Dedifferentiated amniotic fluid mesenchymal stem cell (primary cell): ENCODE results near the gene IL1R1.

ENCODE experiments used
- DNase-seq: peaks from one replicate; pipeline ENCODE4 v3.0.0-alpha.2; 2016; ENCODE audit errors: extremely low spot score

The IL1R1 gene

GRCh38 chr2:102139851-102140250, 2.7 kb upstream of the IL1R1 start:
- no peak for DNase-seq

- no peak for DNase-seq
Observed at GRCh38 chr2:102140377-102140776, 2.2 kb upstream of the IL1R1 start.

- peak; percentile 48 for DNase-seq
Observed at GRCh38 chr2:102141011-102141943, 1.3 kb upstream of the IL1R1 start.

- DNase-seq = no peak
Observed at GRCh38 chr2:102142829-102143449, 393 bp downstream of the IL1R1 start.

- no peak for DNase-seq
Observed at GRCh38 chr2:102143450-102143985, 972 bp downstream of the IL1R1 start.

GRCh38 chr2:102144128-102144527, 1.6 kb downstream of the IL1R1 start:
- no peak for DNase-seq

GRCh38 chr2:102145107-102145506, 2.6 kb downstream of the IL1R1 start:
- DNase-seq = no peak

- no peak for DNase-seq
Observed at GRCh38 chr2:102145934-102146333, 3.4 kb downstream of the IL1R1 start.

GRCh38 chr2:102147935-102148334, 5.4 kb downstream of the IL1R1 start:
- no peak for DNase-seq

- DNase-seq = no peak
Observed at GRCh38 chr2:102149243-102149642, 6.7 kb downstream of the IL1R1 start.

GRCh38 chr2:102149644-102150455, 7.3 kb downstream of the IL1R1 start:
- DNase-seq = no peak

- no peak for DNase-seq
Observed at GRCh38 chr2:102154364-102154763, 11.8 kb downstream of the IL1R1 start.

- no peak for DNase-seq
Observed at GRCh38 chr2:102154946-102155702, 12.6 kb downstream of the IL1R1 start.

GRCh38 chr2:102155703-102156515, 13.4 kb downstream of the IL1R1 start:
- no peak for DNase-seq

- no peak for DNase-seq
Observed at GRCh38 chr2:102158011-102158755, 15.6 kb downstream of the IL1R1 start.

GRCh38 chr2:102159295-102159694, 16.7 kb downstream of the IL1R1 start:
- no peak for DNase-seq

- peak; percentile 64 for DNase-seq
Observed at GRCh38 chr2:102166189-102166845, 23.8 kb downstream of the IL1R1 start.

GRCh38 chr2:102168026-102168771, 25.7 kb downstream of the IL1R1 start:
- DNase-seq = no peak
